AG20443 (cell line): ENCODE measurements around the gene NUB1.
"Not testable (repeated sequence)": the region's sequence is repeated elsewhere in the genome, so short reads cannot be mapped to it uniquely, and the experiment has no call there.

Source experiments
- DNase-seq: peaks from one replicate; pipeline ENCODE4 v3.0.0; 2012; ENCODE audit warnings: low spot score, mixed read lengths

NUB1 gene, protein sequence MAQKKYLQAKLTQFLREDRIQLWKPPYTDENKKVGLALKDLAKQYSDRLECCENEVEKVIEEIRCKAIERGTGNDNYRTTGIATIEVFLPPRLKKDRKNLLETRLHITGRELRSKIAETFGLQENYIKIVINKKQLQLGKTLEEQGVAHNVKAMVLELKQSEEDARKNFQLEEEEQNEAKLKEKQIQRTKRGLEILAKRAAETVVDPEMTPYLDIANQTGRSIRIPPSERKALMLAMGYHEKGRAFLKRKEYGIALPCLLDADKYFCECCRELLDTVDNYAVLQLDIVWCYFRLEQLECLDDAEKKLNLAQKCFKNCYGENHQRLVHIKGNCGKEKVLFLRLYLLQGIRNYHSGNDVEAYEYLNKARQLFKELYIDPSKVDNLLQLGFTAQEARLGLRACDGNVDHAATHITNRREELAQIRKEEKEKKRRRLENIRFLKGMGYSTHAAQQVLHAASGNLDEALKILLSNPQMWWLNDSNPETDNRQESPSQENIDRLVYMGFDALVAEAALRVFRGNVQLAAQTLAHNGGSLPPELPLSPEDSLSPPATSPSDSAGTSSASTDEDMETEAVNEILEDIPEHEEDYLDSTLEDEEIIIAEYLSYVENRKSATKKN

DNA sequence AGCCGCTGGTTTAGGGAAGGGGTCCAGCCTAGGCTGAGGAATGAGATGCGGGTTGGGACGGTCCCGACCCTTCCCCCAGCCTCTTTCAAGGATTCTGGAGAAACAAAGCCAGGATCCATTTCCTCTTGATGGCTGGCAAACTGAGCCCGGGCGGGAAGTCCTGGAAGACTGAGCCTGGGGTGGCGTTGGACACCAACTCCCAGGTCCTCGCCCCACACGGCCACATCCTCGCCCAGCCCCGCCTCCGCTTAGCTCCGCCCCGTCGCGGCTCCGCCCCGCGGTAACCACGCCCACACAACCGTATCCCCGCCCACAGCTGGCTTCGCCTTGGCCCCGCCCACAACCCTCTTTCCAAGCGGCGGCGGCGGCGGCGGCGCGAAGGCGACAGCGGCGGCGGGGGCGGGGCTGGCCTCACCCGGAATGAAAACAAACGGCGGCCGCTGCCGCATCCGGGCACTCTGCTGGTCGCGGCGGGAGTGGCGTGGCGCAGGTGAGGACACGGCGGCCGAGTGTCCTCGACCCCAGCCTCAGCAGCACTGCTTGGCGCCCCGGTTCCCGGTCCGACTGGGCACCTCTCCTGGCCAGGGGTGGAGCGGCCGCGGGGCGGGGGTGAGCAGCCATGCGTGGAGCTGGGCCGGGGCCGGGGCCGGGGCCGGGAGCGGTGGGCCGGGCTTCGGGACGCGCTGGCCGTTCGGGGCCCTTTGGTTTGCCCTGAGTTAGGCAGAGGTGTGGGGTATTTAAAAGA is at the start of gene NUB1:
Gene NUB1 (plus strand): TSS at position 456 of the 745 bp plus-strand sequence. CDS start 3,538 bp downstream, outside the sequence.
- peak; percentile 98 for DNase-seq

DNA sequence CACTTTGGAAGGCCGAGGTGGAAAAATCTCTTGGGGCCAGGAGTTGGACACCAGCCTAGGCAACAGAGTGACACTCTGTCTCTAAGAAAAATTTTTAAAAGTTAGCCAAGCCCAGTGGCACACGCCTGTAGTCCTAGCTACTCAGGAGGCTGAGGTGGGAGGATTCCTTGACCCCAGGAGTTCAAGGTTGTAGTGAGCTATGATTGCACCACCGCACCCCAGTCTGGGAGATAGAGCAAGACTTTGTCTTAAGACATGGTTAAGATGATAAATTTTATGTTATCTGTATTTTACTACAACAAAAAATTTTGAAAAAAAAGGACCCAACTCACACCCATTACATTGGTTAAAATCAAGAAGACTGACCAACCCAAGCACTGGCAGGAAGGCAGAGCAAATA is 48.8 kb upstream of the NUB1 start:
- DNase-seq = no peak

DNA sequence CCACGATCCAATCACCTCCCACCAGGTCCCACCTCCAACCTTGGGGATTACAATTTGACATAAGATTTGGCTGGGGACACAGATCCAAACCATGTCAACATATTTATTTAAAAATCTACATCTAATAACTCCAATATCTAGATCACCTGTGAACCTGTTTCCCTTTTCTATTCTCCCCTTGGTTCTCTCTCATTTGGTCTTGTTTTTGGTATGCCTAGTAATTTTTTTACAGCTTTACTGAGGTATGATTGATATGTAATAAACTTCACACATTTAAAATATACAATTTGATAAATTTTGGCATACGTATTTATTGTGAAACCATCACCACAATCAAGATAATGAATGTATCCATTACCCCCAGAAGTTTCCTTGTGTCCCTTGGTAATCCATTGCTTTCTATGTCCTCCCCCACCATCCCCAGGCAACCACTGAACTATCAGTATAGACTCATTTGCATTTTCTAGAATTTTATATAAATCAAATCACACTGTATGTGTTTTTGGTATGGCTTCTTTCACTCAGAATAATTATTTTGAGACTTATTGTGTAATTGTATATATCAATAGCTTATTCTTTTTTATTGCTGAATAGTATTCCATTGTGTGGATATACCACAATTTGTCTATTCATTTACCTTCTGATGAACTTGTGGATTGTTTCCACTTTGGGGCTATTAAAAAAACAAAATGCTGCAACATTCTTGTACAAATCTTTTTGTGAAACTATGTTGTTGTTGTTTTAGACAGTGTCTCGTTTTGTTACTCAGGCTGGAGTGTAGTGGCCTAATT is 45.2 kb upstream of the NUB1 start:
- DNase-seq = no peak

DNA sequence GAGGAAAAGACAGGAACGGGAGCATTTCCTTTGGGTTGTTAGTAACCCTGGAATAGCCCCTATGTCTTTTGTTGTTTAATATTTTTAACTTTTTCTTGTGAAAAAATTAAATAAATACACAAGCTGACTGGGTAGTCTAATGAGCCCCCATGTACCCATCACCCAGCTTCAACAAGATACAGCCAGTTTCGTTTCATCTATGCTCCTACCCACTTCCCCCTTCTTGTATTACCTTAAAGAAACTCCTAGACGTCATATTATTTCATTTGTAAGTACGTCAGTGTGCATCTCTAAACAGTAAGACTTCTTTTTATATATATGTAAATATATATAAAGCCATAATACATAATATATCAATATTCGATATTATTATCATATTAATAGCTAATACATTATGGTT is 42.8 kb upstream of the NUB1 start:
- DNase-seq = no peak

DNA sequence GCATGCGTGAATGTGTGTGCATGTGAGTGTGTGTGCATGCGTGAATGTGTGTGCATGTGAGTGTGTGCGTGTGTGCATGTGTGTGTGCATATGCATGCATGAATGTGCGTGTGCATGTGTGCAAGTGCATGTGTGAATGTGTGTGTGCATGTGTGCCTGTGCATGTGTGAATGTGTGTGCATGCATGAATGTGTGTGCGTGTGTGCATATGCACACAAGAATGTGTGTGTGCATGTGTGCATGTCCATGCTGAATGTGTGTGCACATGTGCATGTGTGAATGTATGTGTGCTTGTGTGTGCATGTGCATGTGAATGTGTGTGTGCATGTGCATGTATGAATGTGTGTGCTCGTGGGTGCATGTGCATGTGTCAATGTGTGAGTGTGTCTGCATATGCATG is 42.1 kb upstream of the NUB1 start:
- DNase-seq = no peak

DNA sequence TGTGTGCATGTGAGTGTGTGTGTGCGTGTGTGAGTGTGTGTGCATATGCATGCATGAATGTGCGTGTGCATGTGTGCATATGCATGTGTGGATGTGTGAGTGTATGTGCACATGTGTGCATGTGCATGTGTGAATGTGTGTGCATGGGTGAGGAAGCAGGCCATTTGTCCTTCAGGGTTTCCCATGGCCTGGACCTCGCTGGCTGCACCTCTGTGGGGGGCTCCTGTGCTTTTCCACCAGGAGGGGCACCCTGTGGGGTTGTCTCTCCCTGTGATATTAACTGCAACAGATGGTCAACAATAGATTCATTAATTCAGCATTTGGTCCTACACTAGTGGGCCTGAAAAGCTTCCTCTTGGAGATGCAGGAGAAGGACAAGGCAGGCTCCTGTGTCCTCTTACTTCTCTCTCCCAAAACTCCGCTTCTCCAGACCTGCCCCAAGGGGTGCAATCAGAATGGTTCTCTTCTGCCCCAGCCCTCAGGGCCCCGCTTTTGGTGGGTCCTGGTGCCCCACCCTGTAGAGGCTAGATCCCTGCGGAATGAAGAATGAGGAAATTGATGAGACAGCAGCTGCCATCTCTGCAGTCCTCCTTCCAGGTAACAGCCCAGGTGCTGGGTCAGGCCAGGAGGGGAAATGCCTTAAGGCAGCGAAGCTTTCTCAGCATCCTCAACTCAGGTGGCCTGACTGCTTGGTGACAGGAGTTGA is 41.5 kb upstream of the NUB1 start:
- no peak for DNase-seq

DNA sequence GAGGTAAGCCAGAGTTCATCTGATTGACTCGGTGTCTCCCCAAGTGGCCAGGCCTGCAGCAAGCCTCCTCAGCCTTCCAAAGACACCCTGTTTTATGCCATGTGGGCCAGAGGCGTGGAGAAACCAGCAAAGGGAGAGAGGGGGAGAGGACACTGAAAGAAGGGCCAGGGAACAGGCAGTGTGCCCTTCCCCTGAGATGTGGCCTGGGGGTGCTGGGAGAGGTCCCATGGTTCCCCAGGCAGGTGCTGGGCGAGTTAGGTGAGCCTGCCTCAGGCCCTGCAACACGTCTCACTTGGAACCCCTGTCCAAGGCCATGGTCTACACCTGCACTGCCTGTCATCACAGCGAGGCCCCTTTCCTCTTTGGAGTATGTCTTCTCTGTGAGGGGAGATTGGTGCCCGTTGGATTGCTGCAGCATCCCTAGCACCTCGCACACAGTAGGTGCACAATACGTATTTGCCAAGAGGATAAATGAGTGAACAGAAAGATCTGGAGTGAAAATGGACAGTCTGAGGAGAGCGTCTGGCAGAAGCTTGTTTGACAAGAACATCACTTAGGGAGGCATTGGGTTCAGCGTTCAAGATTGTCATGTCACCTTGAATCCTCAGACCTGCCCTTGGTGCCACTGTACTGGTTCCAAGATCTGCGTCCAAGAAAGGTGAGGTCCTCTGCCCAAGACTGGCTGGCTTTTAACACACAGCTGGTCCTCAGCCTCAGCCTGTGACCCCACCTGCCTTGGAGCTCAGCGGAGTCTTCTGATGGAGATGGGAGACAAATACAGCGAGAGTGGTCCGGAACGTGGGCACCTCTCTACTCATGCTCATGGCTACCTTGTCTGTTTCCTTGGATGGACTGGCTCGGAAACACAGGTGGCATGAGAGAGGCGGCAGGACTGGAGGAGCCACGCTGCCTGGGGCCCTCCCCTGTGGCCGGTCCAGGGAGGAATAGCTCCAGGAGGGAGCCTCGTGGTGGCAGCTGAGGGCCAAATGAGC is 39.8 kb upstream of the NUB1 start:
- no peak for DNase-seq

DNA sequence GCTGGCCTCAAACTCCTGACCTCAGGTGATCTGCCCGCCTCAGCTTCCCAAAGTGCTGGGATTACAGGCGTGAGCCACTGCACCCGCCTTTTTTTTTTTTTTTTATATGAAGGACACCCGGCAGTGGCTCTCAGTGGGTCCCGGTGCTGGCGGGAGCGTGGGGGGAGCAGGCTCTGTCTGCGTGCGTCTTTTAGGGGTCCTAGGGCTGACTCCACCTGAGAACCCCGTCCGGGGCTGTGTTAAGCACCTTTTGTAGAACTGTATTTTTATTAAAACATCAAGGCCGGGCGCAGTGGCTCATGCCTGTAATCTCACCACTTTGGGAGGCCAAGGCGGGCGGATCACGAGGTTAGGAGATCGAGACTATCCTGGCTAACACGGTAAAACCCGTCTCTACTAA is 37.4 kb upstream of the NUB1 start:
- not testable (repeated sequence) for DNase-seq

DNA sequence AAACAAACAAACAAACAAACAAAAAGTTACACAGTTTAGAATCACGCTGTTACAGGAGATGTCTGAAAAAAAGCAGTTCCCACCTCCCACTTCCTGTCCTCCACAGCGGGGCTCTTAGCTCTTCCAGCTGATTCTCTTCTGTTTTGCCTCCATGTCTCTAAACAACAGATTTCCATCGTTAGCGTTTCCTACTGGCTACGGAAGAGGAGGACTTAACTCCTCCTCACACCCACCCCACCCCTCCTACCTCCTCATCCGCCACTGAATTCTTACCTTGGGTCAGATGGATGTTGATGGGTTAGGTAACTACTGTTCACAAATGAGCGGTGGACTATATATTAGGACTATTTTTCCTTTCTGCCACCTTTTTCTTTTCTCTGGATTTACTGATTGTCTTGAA is 36.8 kb upstream of the NUB1 start:
- no peak for DNase-seq

DNA sequence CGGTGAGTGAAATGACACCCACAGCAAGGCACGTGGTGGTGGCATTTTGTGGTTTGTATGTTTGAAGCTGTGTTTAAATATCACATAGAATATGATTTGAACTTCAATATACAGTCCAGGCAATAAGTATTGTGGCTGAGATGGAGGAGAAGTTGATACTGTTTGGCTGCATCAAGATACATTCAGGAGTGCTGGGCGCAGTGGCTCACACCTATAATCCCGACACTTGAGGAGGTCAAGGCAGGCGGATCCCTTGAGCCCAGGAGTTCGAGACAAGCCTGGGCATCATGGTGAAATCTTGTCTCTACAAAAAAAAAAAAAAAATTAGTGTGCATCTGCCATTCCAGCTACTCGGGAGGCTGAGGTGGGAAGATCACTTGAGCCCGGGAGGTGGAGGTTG is 35.2 kb upstream of the NUB1 start:
- DNase-seq = no peak

DNA sequence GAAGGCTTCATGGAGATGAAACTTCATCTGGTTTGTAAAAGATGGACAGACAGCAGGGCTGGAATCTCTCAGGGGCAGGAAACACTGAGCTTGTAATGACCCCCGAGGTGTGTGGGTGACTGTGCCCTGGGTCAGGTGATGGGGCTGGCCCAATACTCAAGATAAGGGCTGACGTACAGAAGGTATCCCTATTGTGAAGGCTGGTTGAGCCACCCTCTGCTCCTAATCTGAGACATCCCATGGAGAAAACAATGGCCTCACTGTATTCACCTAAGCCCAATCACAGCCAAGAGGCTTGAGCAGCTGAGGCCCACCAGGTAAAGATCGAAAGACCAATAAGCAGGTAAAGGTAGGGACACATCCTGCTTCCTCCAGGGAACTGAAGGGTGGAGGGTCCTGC is 34.8 kb upstream of the NUB1 start:
- DNase-seq = no peak

DNA sequence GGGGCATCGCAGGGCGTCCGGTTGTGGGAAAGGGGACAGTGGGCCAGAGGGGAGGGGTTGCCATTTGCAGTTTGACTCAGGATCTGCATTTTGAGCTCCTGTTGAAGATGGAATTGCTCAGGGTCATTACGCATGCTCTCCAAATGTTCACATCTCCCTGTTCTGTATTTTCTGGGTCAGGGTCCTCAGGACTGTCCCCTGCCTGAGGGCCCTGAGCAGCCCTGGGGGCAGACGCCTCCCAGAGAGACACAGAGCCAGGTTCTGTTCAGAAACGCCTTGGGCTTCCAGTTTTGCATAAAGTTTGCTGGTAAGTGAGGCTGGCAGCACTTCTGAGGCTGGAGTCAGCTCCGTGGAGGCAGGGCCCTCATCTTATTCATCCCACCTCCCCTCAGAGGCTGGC is 34.1 kb upstream of the NUB1 start:
- no peak for DNase-seq

DNA sequence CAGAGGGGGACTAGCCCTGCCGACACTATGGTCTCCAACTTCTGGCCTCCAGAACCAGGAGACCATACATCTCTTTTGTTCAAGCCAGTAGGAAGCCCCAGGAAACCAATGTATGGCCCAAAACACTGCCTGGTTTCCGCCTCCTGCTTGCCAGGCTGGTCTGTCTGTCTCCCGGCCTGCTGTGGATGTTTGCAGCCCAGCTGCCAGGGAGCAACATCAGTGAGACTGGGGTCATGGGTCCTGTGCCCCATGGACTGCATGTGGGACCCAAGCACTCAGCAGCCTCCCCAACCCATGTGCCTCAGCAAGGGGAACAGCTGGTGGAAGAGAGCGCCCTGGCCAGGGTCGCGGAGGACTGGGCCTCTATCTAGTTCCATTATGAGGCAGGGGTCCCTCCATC is 33.4 kb upstream of the NUB1 start:
- DNase-seq = no peak

DNA sequence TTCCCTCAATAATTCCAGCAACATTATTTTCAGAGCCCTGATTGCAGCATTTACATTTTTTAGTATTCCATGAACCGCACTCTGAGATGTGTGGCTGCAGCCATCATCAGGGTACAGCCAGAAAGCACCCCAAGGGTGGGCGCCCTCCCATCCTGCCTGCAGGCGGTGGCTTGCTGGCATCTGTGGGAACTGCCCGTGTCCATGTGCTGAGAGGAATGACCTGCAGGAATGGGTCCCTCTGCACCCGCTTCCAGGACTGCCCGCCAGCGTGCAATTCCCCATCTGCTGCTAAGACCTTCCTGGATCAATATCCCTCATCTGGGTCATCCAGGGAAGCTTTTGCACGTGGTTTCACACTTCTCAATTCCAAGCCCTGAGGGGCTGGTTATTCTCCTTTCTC is 32.8 kb upstream of the NUB1 start:
- no peak for DNase-seq

DNA sequence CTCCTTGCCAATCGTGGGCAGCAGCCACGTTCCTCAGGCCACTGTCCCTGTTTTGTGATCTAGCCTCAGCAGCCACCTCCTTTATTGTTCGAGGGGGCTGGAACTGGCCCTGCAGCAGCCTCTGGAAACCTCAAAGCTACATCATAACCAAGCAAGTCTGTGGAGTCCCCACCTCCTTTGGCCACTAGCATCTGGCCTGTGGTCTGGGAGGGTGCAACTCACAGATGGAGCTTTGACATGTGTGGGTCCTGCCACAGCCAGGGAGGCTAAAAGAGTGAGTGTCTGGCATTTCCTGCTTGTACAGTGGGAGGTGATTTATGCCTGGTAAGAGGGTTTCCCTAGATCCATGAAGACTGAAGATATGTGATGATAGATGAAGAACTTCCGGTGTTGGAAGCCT is 32.3 kb upstream of the NUB1 start:
- DNase-seq = peak; percentile 76

DNA sequence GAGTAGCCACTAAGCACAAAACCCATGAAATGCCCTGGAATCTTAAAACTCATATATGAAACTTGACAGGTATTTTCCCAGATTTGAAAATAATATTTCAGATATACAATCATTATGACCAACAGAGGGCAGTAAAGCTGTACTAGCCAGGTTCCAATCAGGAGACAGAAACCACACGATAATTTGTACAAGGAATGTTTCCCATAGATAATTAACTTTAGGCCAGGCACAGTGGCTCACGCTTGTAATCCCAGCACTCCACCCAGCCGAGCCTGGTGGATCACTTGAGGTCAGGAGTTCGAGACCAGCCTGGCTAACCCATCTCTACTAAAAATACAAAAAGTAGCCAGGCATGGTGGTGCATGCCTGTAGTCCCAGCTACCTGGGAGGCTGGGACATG is 31.0 kb upstream of the NUB1 start:
- DNase-seq = no peak

DNA sequence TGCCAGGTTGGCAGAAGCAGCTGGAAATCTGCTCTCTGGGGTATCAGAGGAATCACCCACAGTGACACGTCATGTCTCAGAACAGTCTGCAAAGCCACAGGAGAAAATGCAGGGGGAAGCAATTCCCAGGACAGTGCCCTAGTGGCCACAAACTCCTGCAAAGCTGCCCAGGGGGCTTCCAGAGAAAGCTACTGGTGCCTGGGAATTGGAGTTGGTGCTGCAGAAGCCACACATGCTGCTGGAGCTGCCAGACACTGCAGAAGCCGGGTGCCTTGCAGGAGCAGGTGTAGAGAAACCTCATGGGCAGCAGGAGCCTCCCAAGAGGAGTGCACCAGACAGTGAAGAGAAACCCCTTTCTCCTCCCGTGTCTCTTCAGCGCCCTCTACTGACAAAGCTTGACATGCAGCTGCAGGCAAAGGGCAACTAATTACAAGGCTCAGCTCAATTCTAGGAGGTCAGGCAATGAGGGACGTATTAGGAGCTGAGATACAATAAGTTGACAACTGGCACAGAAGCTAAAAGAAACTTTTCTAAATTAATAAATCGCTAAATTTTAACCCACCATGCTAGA is 30.2 kb upstream of the NUB1 start:
- no peak for DNase-seq

DNA sequence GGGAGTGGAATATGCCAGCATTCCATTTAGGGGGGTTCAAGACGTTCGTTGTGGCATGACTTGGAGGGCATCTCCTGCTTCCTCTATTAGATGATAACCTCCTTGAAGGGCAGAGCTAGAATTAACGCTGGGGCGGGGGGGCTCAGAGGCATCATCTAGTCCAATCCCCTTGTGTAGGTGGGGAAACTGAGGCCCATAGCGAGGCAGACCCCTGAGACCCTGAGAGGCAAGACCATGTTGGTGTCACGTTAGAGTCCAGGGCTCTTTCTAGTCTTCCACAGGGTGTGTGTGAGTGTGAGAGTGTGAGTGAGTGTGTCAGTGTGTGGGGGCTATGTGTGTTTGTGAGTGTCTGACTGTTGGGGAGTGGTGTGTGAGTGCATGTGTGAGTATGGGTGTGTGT is 29.3 kb upstream of the NUB1 start:
- DNase-seq = no peak

DNA sequence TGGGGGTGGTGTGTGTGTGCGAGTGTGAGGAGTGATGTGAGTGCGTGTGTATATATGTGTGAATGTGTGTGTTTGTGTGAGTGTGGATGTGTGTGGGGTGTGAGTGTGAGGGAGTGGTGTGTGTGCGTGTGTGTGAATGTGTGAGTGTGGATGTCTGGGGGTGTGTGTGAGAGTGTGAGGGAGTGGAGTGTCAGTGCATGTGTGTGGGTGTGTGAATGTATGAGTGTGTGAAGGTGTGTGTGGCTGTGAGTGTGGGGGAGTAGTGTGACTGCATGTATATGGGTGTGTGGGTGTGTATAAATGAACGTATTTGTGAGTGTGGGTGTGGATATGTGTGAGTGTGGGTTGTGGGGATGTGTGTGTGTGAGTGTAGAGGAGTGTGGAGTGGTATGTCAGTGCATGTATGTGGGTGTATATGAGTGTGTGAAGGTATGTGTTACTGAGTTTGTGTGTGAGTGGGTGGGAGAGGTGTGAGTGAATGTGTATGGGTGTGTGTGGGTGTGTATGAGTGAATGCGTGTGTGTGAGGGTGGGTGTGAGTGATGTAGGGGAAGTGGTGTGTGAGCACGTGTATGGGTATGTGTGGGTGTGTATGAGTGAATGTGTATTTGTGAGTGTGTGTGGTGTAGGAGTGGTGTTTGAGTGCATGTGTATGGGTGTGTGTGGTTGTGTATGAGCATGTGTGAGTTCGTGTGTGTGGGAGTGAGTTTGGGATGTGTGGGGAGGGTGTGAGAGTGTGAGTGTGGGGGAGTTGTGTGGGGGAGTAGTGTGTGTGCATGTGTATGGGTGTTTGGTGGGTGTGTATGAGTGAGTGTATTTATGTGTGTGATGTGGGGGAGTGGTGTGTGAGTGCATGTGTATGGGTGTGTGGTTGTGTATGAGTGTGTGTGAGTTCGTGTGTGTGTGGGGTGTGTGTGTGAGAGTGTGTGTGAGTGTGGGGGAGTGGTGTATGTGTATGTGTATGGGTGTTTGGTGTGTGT is 28.5 kb upstream of the NUB1 start:
- DNase-seq = no peak
